NCI-H510A treated with DMSO at 0.1 percent for 48 hours (cell line): ENCODE results near the gene NEAT1.
A peak's percentile ranks its signal among the peaks of the same experiment; 100 is the strongest.
"Not testable (repeated sequence)": the region's sequence is repeated elsewhere in the genome, so short reads cannot be mapped to it uniquely, and the experiment has no call there.

Source experiments
- DNase-seq: peaks from one replicate; lab custom pipeline; 2025; lab: John Stamatoyannopoulos, UW

The NEAT1 gene

DNA sequence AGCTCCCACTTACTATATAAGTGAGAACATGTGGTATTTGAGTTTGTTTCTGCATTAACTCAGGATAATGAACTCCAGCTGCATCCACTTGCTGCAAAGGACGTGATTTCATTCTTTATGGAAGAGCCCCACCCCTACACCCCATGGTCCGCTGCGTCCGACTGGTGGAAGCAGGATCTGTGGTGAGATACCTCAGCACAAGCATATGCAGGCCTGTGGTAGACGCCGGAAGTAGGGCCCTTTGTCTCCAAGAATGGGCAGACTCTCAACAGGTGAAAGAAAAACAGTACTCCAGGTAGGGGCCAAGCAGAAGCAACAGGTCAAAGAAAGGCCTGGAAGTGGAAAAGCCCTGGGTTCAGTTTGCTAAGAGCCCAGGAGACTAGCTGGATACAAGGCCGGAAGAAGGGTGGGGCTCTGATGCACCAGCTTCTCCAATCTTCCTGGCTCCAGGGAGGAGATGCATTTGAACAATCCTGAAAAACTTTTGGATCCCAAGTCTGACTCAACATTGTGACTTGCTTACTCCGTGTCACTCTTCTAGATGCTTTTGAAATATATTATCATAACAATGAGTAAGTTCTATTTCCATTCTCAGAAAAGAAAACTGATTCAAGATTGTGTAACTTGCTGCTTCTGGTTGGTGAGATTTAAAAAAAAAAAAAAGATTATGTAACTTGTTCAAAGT, 30.4 kb downstream of the NEAT1 start:
- DNase-seq, result peak; percentile 71

DNA sequence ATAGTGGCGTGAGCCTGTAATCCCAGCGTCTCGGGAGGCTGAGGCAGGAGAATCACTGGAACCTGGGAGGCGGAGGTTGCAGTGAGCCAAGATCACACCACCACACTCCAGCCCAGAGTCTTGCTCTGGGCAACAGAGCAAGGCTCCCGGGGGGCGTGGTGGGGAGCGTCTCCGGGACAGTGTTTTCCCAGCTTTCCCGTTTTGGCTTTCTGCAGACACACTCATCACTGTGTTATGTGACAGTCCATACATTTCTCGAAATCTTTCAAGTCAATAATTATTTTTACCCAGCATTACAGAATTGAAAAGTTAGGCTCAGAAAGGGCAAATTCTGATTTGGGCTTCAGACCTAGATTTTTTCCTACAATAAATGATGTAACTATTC, 31.7 kb downstream of the NEAT1 start:
- DNase-seq, result no peak

DNA sequence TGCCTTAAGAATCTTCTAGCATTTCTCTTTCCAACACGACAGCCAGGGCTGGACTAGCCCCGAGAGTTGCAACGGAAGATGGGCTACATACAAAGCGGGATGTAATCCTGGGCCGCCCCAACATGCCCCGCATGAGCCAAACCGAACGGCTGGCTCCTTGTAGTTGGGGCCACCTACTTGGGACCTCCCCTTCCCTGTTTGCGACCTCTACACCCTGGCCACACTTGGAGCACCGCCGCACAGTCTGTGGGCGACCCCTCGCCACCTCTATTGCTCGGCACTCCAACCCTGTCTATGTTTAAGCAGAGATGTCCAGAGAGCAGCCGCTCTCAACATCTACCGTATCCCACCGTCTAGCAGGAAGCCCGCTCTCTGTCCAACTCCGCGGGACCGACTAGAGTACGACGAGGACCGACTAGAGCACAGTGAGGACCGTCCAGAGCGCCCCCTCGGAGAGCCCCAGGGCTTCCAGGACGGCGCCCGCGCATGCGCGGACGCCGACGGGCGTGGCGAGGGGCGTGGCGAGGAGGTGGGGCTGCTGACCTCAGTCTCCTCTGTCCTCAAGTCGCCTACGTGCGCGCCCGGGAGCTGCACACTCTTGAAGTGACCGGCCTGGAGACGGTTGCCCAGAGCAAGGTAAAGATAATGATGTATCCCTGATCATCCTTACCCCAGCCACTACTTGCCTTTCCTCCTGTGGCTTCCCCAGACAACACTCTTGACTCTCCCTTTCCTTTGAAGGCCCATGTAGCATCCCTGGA, 32.3 kb downstream of the NEAT1 start:
- DNase-seq, result peak; percentile 90

DNA sequence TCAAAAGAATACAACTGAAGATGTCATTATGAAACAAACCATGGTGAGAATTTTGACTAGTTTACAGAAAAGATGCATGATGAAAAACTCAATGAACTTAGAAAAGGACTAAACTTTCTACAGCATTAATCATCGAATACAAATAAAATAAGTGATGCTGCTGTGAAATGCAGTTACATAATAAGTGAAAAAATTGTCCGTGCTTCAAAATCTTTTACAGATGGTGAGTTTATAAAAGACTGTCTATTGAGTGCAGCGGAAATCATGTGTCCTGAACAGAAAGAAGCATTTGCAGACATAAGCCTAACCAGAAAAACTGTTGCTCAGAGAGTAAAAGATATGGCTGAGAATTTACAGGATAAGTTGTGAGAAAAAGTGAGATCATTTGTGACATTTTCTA, 33.8 kb downstream of the NEAT1 start:
- no peak for DNase-seq

DNA sequence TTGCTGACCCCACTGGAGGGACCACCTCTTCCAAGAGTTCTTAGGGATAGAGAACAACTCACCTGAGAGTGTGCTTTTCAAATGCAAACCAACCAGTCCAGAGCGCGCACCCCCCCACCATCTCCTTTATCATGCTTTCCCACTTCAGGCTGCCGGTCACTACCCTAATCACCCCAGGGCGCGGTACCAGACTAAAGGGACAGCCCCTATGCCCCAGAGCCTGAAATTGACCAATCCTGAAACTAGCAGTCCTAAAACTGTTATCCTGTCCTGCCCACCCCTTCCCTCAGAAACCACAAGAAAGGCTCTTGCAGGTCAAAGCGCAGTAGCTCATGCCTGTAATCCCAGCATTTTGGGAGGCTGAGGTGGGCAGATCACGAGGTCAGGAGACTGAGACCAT, 37.0 kb downstream of the NEAT1 start:
- no peak for DNase-seq

DNA sequence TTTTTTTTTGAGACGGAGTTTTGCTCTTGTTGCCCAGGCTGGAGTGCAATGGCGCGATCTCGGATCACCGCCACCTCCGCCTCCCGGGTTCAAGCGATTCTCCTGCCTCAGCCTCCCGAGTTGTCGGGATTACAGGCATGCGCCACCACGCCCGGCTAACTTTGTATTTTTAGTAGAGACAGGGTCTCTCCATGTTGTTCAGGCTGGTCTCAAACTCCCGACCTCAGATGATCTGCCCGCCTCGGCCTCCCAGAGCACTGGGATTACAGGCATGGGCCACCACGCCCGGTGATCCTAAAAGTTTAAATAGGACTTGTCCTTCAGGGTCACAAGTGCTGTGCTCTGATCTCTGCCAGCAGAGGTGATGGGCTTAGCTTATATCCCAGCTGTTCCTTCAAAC, 42.9 kb downstream of the NEAT1 start:
- DNase-seq, result not testable (repeated sequence)

DNA sequence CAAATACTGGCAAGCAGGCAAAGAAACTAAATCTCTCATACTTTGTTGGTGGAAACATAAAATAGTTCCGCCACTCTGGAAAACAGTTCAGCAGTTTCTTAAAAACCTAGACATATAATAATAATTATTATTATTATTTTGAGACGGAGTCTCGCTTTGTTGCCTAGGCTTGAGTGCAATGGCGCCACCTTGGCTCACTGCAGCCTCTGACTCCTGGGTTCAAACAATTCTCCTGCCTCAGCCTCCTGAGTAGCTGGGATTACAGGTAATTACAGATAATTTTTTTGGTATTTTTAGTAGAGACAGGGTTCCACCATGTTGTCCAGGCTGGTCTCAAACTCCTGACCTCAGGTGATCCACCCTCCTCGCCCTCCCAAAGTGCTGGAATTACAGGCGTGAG, 44.7 kb downstream of the NEAT1 start:
- DNase-seq, result not testable (repeated sequence)

DNA sequence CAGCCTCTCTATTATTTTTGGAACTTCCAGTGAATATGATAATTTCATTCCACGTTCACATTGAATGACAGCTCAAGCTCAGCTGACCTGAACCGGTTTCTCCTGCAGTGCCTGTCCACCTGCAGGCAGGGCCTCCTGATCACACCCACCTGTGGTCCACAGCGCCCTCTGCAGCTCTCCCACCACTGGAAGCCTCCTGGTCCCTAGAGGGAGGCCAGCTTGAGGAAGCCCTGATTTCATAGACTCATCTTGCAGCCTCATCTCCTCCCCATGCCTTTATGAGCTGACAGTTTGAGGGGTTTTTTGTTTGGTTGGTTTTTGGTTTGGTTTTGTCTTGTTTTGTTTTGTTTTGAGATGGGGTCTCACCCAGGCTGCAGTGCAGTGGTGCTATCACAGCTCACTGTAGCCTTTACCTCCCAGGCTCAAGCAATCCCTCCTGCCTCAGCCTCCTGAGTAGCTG, 46.3 kb downstream of the NEAT1 start:
- DNase-seq, result peak; percentile 90

DNA sequence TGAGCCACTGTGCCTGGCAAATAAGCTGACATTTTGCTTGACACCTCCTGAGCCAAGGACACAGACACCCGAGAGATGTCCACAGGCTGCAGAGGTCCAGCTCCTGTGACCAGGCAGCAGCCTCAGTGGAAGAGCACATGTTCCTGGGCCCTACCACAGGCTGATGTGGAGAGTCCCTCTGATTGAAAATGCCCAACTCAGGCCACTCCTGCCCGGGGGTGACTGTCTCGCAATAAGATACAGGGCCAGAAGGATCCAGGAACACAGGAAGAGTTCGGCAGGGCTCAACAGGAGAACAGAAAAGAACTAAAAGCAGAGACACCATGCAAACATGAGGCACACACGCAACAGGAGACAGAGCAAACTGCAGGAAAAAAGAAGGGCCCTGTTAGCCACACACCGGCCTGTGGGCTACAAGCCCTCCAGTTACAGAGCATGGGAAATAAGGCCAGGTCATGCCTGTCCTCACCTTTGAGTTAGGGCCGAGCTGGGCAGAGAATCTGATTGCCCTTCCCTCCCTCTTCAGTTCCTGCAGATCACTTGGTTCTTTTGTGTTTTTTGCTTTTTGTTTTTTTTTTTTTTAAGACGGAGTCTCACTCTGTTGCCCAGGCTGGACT, 47.9 kb downstream of the NEAT1 start:
- DNase-seq, result no peak

DNA sequence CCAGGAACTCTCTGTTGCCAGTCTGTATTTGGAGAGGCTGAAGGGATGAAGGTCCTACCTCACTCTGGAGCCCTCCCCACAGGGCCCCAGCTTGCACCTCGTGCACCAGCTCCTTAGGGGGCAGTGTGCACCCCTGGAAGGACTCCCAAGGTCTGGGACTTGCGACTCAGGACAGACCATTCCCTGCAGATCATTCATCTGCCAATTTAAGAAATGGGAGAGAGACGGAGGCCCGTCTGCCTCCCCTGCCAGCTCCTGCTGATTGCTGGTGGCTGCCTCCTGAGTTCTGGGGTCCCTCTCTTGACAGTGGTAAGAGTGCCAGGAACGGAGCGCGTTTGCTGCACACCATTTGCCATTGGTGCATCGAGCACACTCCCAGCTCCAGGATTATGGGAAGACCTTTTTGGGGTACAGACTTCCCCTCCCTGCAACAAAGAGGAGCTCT, 48.9 kb downstream of the NEAT1 start:
- DNase-seq, result no peak

DNA sequence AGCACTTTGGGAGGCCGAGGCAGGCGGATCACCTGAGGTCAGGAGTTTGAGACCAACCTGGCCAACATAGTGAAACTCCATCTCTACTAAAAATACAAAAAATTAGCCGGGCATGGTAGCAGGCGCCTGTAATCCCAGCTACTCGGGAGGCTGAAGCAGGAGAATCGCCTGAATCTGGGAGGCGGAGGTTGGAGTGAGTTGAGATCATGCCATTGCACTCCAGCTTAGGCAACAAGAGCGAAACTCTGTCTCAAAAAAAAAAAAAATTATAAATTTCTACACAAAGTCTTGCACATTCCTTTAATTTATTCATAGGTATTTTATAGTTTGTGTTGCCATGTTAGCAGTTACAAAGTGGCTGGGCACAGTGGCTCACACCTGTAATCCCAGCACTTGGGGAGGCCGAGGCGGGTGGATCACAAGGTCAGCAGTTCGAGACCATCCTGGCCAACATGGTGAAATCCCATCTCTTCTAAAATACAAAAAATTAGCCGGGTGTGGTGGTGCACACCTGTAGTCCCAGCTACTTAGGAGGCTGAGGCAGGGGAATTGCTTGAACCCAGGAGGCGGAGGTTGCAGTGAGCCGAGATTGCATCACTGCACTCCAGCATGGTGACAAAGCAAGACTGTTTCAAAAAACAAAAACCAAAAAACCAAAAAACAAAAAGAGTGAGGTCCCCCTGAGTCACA, 50.1 kb downstream of the NEAT1 start:
- not testable (repeated sequence) for DNase-seq

DNA sequence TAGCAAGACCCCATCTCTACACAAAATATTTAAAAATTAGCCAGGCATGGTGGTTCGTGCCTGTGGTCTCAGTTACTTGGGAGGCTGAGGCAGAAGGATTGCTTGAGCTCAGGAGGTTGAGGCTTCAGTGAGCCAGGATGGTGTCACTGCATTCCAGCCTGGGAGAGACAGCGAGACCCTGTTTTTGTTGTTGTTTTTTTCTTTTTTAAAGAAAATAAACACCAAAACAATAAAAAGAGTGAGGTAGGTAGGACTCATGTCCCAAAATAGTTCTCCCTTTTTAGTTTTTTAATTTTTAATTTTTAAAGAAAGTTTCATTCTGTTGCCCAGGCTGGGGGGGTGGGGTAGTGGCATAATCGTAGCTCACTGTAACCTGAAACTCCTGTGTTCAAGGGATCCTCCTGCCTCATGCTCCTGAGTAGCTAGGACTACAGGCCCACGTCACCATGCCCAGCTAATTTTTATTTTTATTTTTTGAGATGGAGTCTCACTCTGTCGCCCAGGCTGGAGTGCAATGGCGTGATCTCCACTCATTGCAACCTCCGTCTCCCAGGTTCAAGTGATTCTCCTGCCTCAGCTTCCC, 50.8 kb downstream of the NEAT1 start:
- DNase-seq, result peak; percentile 41

DNA sequence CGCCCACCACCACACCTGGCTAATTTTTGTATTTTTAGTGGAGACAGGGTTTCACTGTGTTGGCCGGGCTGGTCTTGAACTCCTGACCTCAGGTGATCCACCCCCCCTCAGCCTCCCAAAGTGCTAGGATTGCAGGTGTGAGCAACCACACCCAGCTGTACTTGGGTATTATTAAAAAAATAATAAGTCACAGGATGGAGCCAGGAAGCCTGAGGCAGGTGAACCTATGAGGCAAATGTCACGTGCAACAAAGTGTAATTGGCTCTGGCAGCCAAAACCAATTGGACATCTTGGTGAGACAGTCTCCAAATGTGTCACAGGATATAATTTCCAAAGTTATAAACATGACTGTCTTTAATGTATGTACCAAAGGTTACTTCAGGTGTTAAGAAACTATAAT, 52.3 kb downstream of the NEAT1 start:
- no peak for DNase-seq

DNA sequence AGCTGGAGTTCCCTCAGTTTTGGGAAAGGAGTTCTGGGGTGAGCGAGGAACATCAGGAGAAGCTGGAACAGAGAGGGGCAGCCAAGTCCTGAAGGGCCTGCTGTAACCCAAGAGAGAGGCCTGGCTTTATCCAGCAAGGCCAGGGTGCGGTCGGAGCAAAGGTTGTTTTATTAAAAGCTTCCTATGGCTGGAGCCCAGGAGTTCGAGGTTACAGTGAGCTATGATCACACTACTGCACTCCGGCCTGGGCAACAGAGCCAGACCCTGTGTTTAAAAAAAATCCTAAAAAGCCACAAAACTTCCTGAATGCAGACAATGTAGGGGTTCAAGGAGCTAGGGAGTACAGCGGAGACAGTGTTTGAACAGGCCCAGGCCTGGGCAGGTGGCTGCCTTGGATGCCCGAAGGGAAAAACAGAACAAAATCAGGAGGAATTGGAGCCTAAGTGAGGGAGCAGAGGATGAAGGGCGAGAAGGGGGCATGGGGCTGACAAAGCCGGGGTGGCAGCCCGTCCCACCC, 54.1 kb downstream of the NEAT1 start:
- no peak for DNase-seq

DNA sequence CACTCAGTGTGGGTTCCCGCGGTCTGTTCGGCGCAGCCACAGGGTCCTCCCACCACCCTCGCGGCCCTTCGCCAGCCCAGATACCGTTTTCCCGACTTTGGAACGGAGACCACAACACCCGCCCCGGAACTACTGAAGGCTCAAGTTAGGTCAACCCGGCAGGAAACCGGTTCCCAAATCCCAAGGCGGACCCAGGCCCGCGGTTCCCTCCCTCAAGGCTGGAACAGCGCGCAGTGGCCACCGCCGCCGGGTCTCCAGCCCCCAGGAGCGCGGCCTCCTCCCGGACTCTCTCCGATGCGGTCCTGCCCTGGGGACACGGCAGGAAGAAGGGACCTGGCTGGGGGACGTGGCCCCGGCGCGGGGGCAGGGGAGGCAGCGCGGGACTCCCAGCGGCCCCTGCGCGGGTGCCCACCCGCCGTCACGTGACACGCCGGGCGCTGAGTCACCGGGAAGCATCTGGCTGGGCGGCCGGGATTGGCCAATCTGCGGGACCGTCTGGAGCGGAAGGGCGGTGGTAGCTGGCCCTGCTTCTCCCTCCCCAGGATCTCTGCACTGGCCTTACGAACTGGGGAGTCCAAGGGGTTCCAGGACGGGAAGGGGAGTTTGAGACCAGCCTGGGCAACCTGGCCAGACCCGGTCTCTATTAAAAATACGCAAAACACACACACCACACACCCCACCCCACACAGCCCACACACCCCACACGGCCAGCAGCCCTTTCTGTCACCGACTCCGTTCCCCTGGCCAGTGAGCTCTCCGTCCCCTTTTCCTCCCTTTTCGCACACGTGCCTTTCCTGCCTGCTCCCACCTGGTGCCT, 54.8 kb downstream of the NEAT1 start:
- DNase-seq, result peak; percentile 91

DNA sequence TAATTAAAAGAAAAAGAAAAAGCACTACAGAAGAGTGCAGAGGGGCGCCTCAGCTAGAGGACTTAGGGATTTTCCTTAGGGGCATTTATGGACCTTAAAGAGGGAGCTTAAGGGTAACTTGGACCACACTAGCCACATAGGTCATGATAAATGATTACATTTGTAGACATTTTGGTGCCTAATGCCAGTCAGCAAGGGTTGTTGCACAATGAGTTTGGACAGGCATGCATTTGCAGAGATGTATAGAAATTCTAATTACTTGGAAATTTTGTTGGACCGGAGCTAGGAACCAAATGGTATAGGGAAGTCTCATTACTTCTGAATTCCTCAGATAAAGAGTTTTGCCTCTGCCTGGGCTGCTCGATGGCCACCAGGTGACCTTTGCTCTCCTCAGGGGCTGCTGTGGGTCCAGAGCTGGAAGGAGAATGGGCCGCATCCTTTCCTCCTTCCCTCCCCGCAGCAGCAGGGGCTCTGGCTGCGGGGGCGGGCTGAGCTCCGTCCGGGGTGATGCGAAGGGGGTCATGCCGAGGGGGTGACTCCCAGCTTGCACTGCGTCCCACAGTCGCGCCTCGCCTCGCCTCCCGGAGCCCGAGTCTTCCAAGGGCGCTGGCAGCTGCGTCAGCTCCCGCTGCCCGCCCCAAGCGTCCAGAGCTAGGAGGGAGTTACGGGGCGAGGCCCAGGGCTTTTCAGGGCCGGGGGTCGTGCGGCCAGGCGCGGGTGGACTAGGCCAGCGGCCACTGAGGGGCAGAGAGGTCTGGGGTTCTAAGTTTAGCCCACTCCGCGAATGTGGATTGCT, 56.0 kb downstream of the NEAT1 start:
- DNase-seq, result no peak

DNA sequence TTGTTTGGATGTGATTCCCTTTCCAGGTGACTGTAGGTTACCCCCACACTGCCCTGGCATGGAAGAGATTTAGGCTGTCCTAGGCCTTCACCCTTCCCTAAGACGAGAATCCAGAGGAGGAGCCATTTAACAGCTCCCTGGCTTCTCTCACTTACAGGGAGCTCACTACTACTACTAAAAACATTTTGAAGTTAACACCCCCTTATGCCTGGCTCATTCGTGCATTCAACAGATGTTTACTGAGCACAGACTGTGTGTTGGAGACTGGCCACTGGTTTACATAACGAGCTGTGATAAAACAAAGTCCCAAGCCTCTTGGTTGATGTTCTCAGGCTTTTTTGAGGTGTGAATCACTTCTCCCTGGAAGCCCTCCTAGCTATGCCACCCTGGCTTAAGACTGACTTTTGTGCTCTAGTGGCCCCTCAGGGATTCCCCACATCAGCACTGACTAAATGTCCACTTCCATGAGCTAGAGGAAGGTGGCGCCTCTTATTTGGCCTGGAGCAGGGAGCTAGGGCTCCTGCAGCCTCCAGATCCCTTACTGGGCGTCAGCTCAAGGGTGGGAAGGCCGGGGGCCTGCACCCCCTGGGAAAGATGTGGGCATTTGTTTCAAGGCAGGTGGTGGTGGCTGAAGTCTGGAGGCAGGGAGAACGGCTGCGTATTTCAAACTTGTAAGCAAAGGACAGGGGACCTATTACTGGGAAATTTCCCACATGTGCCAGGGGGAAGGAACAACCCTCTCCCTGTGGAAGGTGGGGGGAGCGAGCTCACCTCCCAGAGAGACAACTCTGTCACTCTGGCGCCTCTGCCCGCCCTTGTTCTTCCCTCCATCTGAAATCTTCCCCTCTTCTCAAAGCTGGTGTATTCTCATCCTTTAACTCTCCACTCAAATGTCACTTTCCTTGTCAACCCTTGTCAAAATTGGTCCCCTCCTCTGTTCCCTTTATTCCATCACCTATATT, 56.9 kb downstream of the NEAT1 start:
- DNase-seq, result peak; percentile 57

DNA sequence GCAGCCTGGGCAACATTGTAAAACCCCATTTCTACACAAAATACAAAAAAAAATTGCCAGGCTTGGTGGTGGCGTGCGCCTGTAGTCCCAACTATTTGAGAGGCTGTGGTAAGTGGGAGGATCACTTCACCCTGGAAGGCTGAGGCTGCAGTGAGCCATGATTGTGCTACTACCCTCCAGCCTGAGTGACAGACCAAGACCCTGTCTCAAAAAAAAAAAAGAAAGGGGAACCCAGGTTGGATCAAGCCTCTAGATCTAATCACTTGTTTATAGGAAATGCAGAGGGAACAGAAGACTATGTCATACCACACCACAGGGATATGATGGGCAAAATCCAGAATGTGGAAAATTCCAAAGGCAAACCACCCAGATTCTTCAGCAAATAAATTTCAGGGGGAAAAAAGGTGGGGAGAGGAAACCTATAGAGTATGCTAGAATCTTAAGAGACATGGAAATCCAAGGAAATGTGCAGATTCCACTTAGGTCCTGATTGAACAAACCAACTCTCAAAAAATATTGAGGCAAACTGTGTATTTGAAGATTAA, 59.8 kb downstream of the NEAT1 start:
- DNase-seq, result no peak

DNA sequence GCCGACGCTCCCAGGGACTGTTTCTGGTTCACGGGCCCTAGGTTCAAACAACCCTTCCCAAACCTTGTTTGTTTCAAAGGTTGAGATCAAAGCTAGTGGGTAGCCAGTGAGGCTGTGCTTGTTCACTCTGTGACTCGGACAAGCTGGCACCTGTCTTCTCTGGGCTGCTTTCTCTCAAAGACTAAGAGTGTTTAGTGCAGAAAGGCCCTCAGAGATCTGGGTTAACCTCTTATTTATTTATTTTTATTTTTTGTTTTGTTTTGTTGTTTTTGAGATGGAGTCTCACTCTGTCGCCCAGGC, 63.3 kb downstream of the NEAT1 start:
- DNase-seq, result no peak
